Dendritic cell treated with granulocyte-macrophage colony-stimulating factor and Interleukin-4, amounts not matched to agents 40 ng/mL and 50 ng/mL, for 4 days (primary cell): Measurements from ENCODE around the gene LRRTM4.
"Not testable (repeated sequence)": the region's sequence is repeated elsewhere in the genome, so short reads cannot be mapped to it uniquely, and the experiment has no call there.

Experiments used
- H3K27ac Mint-ChIP-seq: one replicate; pipeline ENCODE4 v1.8.0; 2022; ENCODE audit warnings: mild to moderate bottlenecking, mixed read lengths
- H3K27me3 Mint-ChIP-seq: one replicate; pipeline ENCODE4 v1.8.0; 2022; ENCODE audit warnings: mild to moderate bottlenecking, mixed read lengths
- H3K36me3 Mint-ChIP-seq: one replicate; pipeline ENCODE4 v1.8.0; 2022; ENCODE audit warnings: low read depth, mixed read lengths
- H3K4me1 Mint-ChIP-seq: one replicate; pipeline ENCODE4 v1.8.0; 2022; ENCODE audit warnings: low read depth, mixed read lengths
- H3K4me3 Mint-ChIP-seq: one replicate; pipeline ENCODE4 v1.8.0; 2022; ENCODE audit warnings: mild to moderate bottlenecking, moderate library complexity, mixed read lengths
- H3K9me3 Mint-ChIP-seq: one replicate; pipeline ENCODE4 v1.8.0; 2022; ENCODE audit warnings: mixed read lengths
- intact Hi-C: fragments of 100-400 bp; cut with micrococcal nuclease; formaldehyde crosslinking; loops from one replicate; pipeline ENCODE4 v1.15.0; 2022

Gene LRRTM4

GRCh38 chr2:77095096-77095495 is 427.1 kb downstream of the LRRTM4 start:
- Mint-ChIP-seq H3K9me3 (peaks cover 21% of the 10 kb centered on the region), H3K36me3 (no peaks in the 10 kb centered on the region), H3K4me3 (no peak overlapping the region), H3K4me1 (no peaks in the 10 kb centered on the region), H3K27me3 (peaks cover 1% of the 10 kb centered on the region), H3K27ac (no peak overlapping the region)
- intact Hi-C loops: no loop called here

GRCh38 chr2:77088424-77088823 is 433.8 kb downstream of the LRRTM4 start:
- intact Hi-C loops, H3K27ac Mint-ChIP-seq, H3K36me3 Mint-ChIP-seq, H3K4me3 Mint-ChIP-seq, H3K4me1 Mint-ChIP-seq: not testable (repeated sequence)
- Mint-ChIP-seq H3K27me3 (peaks cover 17% of the 10 kb centered on the region), H3K9me3 (peaks cover 31% of the 10 kb centered on the region)

GRCh38 chr2:77087987-77088414 is 434.2 kb downstream of the LRRTM4 start:
- H3K36me3 Mint-ChIP-seq: no peaks in the 10 kb centered on the region
- peaks cover 17% of the 10 kb centered on the region for H3K27me3 Mint-ChIP-seq
- no peak overlapping the region for H3K27ac Mint-ChIP-seq
- H3K4me1 Mint-ChIP-seq: no peaks in the 10 kb centered on the region
- peaks cover 31% of the 10 kb centered on the region for H3K9me3 Mint-ChIP-seq
- intact Hi-C loops: no loop called here
- H3K4me3 Mint-ChIP-seq: no peak overlapping the region

GRCh38 chr2:77086478-77086877 is 435.7 kb downstream of the LRRTM4 start:
- intact Hi-C loops: no loop called here
- Mint-ChIP-seq H3K36me3 (no peaks in the 10 kb centered on the region), H3K27ac (no peak overlapping the region), H3K4me3 (no peak overlapping the region), H3K4me1 (no peaks in the 10 kb centered on the region), H3K9me3 (peaks cover 24% of the 10 kb centered on the region), H3K27me3 (peaks cover 17% of the 10 kb centered on the region)

- H3K36me3 Mint-ChIP-seq: no peaks in the 10 kb centered on the region
- peaks cover 17% of the 10 kb centered on the region for H3K27me3 Mint-ChIP-seq
- no peaks in the 10 kb centered on the region for H3K4me1 Mint-ChIP-seq
- H3K9me3 Mint-ChIP-seq: peaks cover 20% of the 10 kb centered on the region
- H3K27ac Mint-ChIP-seq: no peak overlapping the region
- intact Hi-C loops: no loop called here
- no peak overlapping the region for H3K4me3 Mint-ChIP-seq
These were observed 436.1 kb downstream of the LRRTM4 start for GRCh38 chr2:77086051-77086450.

GRCh38 chr2:77085561-77085960 is 436.6 kb downstream of the LRRTM4 start:
- Mint-ChIP-seq H3K36me3 (no peaks in the 10 kb centered on the region), H3K9me3 (peaks cover 15% of the 10 kb centered on the region), H3K4me1 (no peaks in the 10 kb centered on the region), H3K4me3 (no peak overlapping the region), H3K27me3 (peaks cover 17% of the 10 kb centered on the region), H3K27ac (no peak overlapping the region)
- intact Hi-C loops: no loop called here

GRCh38 chr2:77081597-77081996 is 440.6 kb downstream of the LRRTM4 start:
- Mint-ChIP-seq H3K4me3 (no peak overlapping the region), H3K27ac (no peak overlapping the region), H3K9me3 (no peaks in the 10 kb centered on the region), H3K27me3 (no peaks in the 10 kb centered on the region), H3K36me3 (no peaks in the 10 kb centered on the region), H3K4me1 (no peaks in the 10 kb centered on the region)
- intact Hi-C loops: no loop called here

GRCh38 chr2:77064324-77064723 is 457.9 kb downstream of the LRRTM4 start:
- no peak overlapping the region for H3K27ac Mint-ChIP-seq
- H3K36me3 Mint-ChIP-seq: no peaks in the 10 kb centered on the region
- no peaks in the 10 kb centered on the region for H3K27me3 Mint-ChIP-seq

GRCh38 chr2:77054938-77055337 is 467.2 kb downstream of the LRRTM4 start:
- intact Hi-C loops: no loop called here
- Mint-ChIP-seq H3K9me3 (no peaks in the 10 kb centered on the region), H3K36me3 (no peaks in the 10 kb centered on the region), H3K27ac (no peak overlapping the region), H3K4me1 (no peaks in the 10 kb centered on the region), H3K27me3 (no peaks in the 10 kb centered on the region), H3K4me3 (no peak overlapping the region)

More at GRCh38 chr2:77064324-77064723, 457.9 kb downstream of the LRRTM4 start:
- Mint-ChIP-seq H3K4me3 (no peak overlapping the region), H3K9me3 (no peaks in the 10 kb centered on the region), H3K4me1 (no peaks in the 10 kb centered on the region)
- intact Hi-C loops: no loop called here

- intact Hi-C loops: no loop called here
- Mint-ChIP-seq H3K4me1 (no peaks in the 10 kb centered on the region), H3K4me3 (no peak overlapping the region)
These were observed 475.8 kb downstream of the LRRTM4 start for GRCh38 chr2:77046339-77046738.

GRCh38 chr2:77045456-77045855 is 476.7 kb downstream of the LRRTM4 start:
- H3K4me3 Mint-ChIP-seq, H3K4me1 Mint-ChIP-seq, H3K27me3 Mint-ChIP-seq, H3K27ac Mint-ChIP-seq, H3K36me3 Mint-ChIP-seq, H3K9me3 Mint-ChIP-seq, intact Hi-C loops: not testable (repeated sequence)

More at GRCh38 chr2:77046339-77046738, 475.8 kb downstream of the LRRTM4 start:
- no peaks in the 10 kb centered on the region for H3K9me3 Mint-ChIP-seq
- no peaks in the 10 kb centered on the region for H3K36me3 Mint-ChIP-seq
- no peaks in the 10 kb centered on the region for H3K27me3 Mint-ChIP-seq
- no peak overlapping the region for H3K27ac Mint-ChIP-seq

- H3K4me3 Mint-ChIP-seq: no peak overlapping the region
- H3K36me3 Mint-ChIP-seq: no peaks in the 10 kb centered on the region
- no peaks in the 10 kb centered on the region for H3K9me3 Mint-ChIP-seq
- H3K27ac Mint-ChIP-seq: no peak overlapping the region
- no peaks in the 10 kb centered on the region for H3K4me1 Mint-ChIP-seq
- H3K27me3 Mint-ChIP-seq: no peaks in the 10 kb centered on the region
- intact Hi-C loops: no loop called here
These were observed 487.7 kb downstream of the LRRTM4 start for GRCh38 chr2:77034445-77034844.

GRCh38 chr2:77029237-77029636 is 492.9 kb downstream of the LRRTM4 start:
- H3K27ac Mint-ChIP-seq, intact Hi-C loops: not testable (repeated sequence)

GRCh38 chr2:77028032-77028600 is 494.1 kb downstream of the LRRTM4 start:
- Mint-ChIP-seq H3K27ac (no peak overlapping the region), H3K4me3 (no peak overlapping the region), H3K36me3 (no peaks in the 10 kb centered on the region), H3K4me1 (no peaks in the 10 kb centered on the region), H3K9me3 (no peaks in the 10 kb centered on the region), H3K27me3 (no peaks in the 10 kb centered on the region)
- intact Hi-C loops: no loop called here

More at GRCh38 chr2:77029237-77029636, 492.9 kb downstream of the LRRTM4 start:
- H3K4me1 Mint-ChIP-seq, H3K36me3 Mint-ChIP-seq, H3K27me3 Mint-ChIP-seq, H3K4me3 Mint-ChIP-seq, H3K9me3 Mint-ChIP-seq: not testable (repeated sequence)

GRCh38 chr2:77025714-77026113 is 496.5 kb downstream of the LRRTM4 start:
- Mint-ChIP-seq H3K36me3 (no peaks in the 10 kb centered on the region), H3K4me3 (no peak overlapping the region), H3K4me1 (no peaks in the 10 kb centered on the region), H3K9me3 (no peaks in the 10 kb centered on the region), H3K27me3 (no peaks in the 10 kb centered on the region), H3K27ac (no peak overlapping the region)
- intact Hi-C loops: no loop called here
